ENCODE data around the gene SYNCRIP.
"Not testable (repeated sequence)": the region's sequence is repeated elsewhere in the genome, so short reads cannot be mapped to it uniquely, and the experiment has no call there.

SYNCRIP gene

DNA sequence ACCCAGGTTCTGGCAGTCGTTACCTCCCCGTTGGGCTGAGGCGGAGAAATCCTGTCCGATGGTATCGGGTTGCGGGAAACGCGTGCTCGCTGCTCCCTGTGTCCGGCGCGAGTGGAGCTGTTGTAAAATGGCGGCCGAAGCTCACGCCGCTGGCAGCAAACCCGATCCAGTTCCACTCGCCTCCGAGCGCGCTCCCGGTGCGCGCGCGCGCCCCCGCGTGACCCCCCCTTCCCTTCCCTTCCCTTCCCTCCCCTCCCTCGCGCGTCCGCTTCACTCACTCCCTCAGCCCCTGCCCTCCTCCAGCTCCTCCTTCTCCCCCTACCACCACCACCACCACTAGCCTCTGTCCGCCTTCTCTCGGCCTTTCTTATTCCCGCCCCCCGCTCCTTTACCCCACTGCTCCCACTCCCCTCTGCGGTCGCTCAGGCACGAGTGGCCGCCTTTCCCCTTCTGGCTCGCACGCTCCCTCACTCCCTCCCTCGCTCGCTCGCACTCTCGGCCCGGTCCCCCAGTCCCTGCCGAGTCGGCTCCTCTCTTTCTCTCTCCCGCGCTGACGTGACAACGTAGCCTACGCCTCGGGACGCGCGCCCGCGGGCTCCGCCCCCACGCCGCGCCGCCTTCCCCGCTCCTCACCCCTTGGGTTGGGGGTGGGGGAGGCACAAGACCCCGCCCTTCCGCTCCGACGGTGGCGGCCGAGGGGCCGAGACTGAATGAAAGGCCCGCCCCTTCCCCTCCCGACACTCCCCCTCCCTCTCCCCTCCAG lies at the start of gene SYNCRIP:
SYNCRIP (minus strand) TSS at position 113 of the 763 bp plus-strand sequence. CDS start 1,447 bp downstream, outside the sequence.
- DNase-seq (ENCODE audit: low spot score) = peak; percentile 98

DNA sequence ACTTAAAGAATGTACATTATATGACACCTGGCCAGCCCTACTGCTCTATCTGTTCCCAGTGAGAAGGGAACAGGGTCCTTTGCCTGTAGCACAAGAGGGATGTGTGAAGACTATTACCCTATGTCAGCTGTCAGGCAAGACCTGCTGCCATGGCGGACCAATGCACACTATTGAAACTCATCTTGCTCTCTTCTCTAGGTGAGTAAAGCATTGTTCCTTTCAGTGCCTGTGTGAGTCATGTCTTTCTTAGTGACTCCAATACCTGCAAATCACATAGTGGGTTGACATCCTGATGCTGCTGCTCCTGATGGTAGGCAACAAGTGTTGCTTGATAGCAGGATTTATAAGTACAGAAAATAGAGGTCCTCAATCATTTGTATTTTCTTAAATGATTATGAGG lies 48.8 kb upstream of the SYNCRIP start:
- DNase-seq (ENCODE audit: low spot score) = no peak

DNA sequence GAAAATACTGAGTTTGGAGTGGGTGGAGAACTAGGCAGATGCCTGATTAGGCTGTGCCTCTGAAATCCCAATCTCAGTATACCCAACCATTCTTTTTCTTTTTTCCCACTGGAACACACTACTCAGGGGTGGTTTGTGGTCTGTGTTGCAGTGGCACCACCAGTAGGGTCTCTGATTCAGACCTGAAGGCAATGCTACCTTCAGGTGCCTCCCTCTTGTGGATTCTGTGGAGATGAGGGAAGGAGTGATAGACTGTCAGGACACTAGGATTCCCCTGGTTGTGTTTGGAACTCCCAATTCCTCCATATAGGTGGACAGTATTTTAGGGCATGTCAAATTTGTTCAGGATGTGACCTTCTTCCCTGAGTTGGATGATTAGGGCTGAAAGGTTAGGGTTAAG lies 47.4 kb upstream of the SYNCRIP start:
- DNase-seq (ENCODE audit: low spot score) = no peak

DNA sequence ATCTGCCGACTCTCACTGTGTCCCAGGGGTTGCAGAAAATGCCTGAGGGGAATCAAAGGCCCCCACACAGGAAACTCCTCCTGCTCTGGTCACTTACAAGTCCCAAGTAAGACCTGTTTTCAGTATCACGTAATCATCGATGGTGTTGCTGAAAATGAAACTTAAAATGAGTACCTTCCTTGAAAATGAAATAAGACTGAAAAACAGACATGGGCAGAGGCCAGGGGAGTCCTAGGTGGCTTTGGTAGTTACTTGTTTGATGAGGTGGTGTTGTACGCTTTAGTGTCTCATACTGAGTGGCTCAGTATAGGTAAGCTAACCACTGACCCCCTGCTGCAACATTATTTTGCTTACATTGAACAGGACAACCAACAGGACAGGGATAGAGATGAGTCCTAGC lies 43.0 kb upstream of the SYNCRIP start:
- no peak for DNase-seq (ENCODE audit: low spot score)

DNA sequence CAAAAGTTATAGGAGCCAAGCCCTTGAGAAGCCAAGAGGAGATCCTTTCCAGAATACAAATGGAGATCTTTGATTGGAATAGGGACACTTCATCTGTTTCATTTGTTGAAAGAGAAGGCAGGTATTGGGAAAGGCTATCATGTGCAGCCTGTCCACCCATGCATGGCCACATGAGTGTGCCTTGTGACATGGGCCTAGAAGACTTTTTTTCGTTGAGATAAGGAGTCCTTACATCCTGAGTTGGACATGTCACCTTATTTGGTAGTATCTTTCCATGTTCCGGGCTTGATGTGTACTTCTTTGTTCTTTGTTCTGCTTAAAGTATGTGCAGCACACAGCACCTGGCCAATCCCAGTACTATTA lies 42.1 kb upstream of the SYNCRIP start:
- DNase-seq (ENCODE audit: low spot score) = no peak

DNA sequence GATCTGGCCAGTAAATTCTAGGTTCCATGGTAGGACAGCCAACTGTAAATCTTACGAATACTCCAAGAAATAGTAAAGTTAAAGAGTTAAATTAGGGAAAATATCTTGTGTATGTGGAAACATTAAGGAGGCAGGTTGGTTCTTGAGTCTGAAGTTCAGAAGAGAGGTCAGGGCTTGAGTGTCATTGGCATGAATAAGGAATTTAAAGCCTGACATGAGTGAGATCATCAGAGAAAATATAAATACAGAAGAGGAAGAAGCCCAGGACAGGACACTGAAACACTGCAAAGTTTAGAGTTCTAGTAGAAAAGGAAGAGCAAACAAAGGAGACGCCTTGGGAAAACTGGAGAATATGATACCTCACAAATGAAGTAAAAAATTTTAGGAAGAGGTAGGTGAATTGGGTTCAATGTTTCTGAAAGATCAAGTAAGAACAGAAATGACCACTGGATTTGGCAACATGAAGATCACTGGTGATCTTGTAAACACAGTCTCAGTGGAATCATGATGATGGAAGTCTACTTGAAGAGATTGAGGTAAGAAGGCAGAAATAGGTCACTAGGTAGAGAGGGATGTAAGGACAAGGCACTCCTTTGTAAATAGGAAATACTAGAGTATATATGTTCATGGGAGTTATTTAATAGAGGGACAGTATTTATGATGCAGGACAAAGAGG lies 41.6 kb upstream of the SYNCRIP start:
- DNase-seq (ENCODE audit: low spot score) = no peak

DNA sequence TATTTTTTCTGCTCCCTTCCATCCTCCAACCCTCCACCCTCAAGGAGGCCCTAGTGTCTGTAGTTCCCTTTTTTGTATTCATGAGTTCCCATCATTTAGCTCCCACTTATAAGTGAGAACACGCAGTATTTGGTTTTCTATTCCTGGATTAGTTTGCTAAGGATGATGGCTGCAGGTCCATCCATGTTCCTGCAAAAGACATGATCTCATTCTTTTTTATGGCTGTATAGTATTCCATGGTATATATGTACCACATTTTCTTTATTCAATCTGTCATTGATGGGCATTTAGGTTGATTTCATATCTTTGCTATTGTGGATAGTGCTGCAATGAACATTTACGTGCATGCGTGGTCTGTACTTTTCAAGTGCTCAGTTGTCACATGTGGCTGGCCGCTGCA lies 39.2 kb upstream of the SYNCRIP start:
- DNase-seq (ENCODE audit: low spot score) = not testable (repeated sequence)

DNA sequence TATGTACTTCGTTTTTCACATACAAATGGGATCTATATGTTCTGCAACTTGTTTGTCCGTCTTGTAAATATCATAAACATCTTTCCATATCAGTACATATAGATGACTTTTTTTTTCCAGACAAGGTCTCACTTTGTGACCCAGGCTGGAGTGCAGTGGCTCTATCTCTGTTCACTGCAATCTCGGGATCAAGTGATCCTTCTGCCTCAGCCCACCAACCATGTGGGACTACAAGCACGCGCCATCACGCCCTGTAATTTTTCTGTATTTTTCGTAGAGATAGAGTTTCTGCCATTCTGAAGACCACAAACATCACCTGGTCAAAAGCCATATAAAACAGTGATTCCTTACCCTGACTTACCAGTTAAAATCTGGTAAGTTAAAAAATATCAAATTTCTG lies 37.7 kb upstream of the SYNCRIP start:
- no peak for DNase-seq (ENCODE audit: low spot score)

DNA sequence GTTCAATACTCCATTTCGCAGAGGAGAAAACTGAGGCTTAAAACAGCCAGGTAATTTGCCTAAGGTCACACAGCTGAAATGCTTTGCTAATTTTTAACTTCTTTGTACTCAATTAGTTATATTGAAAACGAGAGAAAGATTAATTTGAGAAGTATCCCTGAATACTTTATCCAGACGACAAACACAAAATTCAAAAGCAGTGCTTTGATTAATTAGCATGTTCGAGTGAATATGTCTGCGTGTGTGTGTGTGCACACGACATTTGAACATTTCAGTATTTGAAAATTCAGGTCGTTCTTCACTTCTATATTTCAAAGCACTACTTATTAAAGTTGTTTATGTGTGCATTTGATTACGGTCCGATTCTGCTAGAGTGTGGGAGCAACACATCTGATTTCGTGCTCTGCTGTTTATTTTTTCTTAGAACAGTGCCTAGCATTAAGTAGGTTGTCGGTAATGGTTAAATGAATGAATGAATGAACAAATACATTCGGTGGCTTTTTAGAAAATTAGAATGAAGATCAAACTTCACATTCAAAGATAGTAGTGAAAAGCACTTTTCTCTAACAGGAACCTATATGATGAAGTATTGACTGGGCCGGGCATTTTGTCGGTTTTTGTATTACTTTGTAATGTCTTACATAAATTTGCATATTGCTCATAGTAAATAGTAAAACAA lies 36.9 kb upstream of the SYNCRIP start:
- no peak for DNase-seq (ENCODE audit: low spot score)

DNA sequence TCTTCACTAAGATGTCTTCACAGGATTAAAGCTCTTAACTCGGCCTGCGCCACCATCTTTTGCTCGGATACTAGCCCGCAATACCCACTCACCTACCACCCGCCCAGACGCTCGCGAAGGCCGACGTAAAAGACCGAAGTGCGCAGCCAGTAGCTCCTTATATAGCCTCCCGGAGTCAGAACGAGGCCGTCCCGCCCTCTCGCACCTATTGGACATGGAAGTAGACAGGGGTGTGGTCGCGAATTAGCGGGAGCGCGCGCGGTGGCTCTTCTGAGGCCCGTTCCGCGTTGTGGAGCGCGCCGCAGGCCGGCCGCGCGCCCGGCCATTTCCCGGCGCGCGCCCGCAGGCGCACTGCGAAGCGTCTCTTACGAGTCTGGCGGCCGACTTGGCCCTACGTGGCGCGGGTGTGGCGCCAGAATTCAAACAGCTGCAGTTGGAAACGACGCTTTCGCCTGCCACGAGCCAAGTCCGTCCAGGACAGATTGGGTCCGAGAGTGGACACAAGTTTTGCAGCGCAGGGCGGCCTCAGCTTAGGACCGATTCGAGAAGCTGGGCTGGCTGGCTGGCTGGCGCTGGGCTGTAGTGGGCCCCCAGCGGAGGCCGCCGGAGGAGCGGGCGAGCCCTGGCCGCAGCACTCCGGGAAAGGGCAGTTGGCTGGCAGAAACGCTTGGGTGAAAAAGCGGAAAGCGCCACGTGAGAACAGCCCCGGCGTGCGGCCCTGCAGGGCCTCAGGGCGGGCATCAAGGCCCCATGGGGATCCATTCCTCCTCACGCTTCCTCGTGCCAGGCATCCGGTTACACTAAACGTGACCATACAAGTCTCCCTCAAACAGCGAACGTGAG lies 36.1 kb upstream of the SYNCRIP start:
- DNase-seq (ENCODE audit: low spot score) = peak; percentile 97

DNA sequence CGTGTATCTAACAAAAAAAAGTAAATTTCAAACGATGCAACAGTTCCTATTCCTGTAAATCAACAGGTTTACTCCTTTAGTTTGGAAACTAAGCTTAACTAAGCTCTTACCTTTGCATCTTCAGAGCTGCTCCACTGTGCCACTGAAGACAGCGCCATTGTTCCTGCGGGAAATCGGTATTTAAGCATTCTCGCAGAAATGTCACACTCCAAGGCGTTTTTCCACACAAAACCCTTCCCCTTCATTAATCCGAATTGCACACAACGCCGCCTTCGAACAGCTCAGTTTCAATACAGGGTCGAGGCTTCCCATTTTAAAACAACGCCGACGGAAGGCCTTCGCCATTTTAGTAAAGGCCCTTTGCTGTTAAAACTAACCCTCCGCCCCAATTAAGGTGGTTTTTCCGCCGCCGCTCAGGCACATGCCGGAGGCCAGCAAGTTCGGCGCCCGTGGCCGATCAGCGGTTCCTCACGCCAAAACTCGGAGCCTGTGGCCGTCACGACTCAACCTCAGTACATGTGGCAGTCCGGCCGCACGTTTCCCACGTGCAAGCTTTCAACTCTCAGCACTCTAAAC lies 35.4 kb upstream of the SYNCRIP start:
- DNase-seq (ENCODE audit: low spot score) = no peak

DNA sequence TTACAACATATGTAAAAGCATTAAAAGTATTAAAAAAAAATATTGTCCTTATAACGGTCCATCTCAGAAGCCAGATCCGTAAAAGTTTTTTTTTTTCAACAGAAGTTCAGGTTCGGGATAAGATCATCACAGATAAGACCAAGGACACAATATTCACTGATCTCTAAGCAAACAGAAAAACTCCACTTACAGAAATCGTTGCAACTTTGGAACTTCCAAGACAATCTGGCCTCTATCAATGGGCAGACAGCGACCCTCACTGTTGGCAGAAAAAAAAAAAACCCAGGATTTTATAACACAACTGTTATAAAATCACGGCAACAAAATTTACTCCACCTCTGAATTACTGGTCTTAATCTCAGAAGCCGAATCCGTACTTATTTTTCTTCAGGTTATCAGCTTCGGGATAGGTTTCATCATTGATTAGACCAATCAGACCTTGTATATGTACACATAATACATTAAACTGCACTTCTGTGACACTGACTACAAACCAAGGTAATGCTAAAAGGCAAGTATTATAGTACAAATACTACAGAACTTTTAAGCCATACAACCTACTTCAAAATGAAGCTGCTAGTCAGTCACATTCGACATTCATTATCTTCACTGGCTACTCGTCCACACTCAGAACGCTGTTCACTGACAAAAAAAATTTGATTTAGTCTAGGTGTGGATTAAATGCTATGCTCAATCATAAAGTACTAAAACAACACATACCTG lies 34.7 kb upstream of the SYNCRIP start:
- DNase-seq (ENCODE audit: low spot score) = no peak

DNA sequence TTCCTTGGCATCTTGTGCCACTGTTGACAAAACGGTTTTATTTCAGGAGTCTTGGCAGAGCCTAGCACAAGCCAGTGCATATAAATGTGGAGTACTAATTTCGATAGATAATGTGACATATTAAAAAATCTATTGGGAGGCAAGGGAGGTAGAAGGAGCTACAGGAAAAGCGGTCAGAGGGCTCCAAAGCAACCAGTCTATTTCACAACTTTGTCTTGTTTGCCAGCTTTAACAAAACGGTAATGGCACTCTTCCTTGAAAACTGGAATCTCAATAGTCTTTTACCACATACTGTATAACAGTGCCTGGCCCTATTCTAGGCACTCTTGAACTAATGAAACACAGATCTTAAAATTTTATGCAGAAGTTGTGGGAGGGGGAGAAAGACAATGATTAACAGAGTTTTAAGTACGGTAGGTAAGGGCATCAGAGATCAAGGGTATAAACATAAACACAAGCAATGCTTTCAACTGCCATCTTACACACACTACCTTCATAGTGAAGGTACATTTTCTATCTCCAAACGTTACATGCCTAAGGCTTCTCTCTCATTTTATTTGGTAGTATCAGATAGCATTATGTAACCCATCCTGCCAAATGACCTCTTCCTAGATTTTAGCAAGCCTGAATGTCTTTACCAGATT lies 33.5 kb upstream of the SYNCRIP start:
- DNase-seq (ENCODE audit: low spot score) = no peak

DNA sequence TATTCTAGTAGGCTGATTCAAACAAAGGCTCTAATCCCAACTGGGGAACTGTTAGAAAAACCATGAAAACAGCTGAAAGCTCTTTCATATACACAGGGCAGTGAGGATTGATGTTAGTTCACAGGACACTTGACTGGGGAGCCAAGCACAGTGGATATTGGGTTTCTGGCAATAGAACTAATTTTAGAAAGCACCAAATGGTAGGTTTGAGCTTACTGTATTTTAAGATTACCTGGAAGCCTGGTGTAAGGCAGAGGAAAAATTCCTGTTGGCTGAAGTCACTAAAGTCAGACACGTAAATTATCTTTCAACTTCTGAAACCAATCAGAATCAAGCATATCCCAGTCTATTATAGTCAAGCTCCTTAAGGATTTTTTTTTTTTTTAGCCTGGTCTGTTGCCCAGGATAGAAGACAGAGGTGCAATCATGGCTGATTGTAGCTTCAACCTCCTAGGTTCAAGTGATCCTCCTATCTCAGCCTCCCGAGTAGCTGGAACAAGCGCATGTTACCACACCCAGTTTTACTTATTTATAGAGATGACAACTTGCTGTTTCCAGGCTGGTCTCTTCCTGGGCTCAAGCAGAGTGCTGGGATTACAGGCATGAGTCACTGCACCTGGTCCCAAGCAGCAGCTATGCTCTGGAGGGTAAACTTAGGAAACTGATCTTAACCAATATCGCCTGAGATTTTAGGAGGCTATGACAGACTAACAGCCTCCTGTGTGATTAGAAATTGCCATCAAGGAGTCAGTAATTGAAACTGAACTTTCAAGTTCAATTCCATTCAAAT lies 32.5 kb upstream of the SYNCRIP start:
- DNase-seq (ENCODE audit: low spot score) = no peak

DNA sequence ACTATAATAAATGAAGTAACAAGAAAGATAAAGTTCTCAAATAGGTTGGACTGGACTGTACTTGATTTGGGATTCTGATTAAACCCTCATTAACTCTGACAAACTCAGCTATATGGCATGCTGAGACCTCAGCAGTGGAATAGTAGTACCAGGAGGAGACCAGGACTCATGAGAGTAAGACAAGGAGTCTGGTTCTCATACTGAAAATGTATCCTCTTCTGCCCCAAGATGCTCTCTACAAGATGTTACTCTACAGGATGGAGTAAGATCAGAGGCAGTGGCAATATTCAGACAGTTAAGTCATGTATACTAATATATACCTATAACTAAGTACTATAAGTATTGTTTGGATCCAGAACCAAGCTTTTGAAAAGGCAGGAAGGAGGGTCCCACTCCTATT lies 31.9 kb upstream of the SYNCRIP start:
- DNase-seq (ENCODE audit: low spot score) = no peak

DNA sequence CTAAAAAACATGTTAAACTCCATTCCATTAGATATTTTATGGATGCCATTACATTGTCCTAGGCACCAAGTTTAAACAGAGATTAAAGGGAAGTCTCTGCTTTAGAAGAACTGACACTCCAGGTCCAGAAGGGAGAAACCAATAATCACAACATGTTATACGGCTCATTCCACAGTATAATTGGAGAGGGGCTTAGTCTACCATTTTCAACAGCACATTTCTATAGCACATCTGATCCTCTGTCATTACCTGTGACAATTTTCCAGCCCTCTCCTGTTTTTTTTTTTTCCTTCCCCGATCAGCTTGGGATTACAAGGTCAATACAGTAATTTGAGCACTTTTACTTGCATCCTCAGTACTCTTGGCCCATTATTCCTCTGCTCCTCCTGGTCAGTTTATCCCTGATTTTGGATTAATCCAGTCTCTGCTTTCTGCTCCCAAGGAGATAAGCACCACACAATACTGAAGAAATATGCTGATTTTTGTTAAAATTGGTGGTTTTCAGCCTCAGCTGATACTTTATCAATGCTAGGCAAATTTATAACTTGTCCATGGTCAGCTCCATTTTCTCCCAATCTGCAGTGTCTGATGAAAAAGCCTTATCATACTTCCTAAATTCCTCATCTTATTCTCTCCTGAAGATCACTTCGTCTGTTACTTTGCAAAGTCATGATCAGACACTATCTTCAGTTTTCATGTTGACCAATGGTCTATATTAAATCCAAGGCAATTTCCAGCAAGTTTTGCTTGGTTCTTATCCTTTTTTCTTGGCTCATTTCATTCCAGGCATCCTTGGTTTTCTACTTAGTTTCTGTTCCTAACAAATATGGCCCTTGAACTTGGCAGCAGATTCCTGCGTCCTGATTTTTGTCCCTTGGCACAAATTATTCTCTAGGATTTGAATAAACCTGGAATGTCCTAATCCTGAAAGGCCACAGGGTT lies 30.8 kb upstream of the SYNCRIP start:
- no peak for DNase-seq (ENCODE audit: low spot score)

DNA sequence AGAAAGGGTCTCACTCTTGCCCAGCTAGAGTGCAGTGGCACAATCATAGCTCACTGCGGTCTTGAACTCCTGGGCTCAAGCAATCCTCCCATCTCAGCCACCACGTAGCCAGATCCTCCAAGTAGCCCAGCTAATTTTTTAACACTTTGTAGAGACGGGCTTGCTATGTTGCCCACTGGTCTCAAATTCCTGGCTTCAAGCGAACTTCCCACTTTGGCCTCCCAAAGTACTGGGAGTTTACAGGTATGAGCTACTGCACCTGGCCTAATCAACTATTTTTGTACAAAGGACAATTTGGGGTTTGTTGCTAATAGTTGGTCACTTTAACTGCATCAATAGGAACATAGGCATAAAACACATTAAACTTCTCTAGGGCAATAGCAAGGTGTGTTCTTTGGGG lies 29.9 kb upstream of the SYNCRIP start:
- DNase-seq (ENCODE audit: low spot score) = no peak

DNA sequence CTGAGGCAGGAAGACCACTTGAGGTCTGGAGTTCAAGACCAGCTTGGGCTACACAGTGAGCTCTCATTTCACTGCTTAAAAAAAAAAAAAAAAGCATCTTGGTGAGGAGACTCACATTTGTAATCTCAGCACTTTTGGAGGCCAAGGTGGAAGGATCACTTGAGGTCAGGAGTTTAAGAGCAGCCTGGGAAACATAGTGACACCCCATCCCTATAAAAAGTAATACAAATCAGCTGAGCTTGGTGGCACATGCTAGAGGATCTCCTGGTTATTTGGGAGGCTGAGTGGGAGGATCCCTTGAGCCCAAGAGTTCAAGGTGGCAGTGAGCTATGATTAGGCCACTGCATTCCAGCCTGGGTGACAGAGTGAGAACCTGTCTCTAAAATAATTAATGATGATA lies 29.4 kb upstream of the SYNCRIP start:
- no peak for DNase-seq (ENCODE audit: low spot score)

DNA sequence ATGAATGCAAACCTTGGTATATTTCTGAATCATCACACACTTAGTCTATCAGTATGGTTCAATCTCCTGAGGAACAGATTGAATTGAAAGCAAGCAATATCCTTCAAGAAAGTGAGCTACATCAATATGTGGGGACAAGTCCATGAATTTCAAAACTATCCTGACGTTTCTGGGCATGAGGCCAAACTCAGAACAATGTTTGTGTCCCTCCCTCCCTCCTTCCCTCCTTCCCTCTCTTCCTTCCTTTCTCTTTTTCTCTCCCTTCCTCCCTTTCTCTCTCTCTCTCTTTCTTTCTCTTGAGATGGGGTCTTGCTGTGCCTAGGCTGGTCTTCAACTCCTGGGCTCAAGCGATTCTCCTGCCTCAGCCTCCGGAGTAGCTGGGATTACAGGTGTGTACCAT lies 27.9 kb upstream of the SYNCRIP start:
- no peak for DNase-seq (ENCODE audit: low spot score)

Measured in ecto neural progenitor cell (in vitro differentiated cells).